Fibroblast of skin of back (primary cell): ENCODE measurements around the gene SNX4.

Experiments used
- DNase-seq: peaks from one replicate; pipeline ENCODE4 v3.0.0-alpha.2; 2013

The SNX4 gene

GRCh38 chr3:125402639-125403038 lies 117.4 kb downstream of the SNX4 start:
- no peak for DNase-seq

GRCh38 chr3:125401402-125401801 lies 118.6 kb downstream of the SNX4 start:
- DNase-seq: peak; percentile 94

GRCh38 chr3:125398952-125399351 lies 121.0 kb downstream of the SNX4 start:
- DNase-seq: no peak
